SK-N-SH (cell line): ENCODE data around the gene SMAD5. TPM values are rescaled to one million over a fixed set of nuclear protein-coding genes. Genes with fewer than 3 reads are reported as not detected.

Experiments
- CTCF ChIA-PET: fragments of 300-600, 350-600 bp; formaldehyde crosslinking; extraction: SDS; loops from one replicate; lab custom pipeline; 2021; lab: Yijun Ruan, JAX
- POLR2A ChIA-PET: fragments of 350-600 bp; sonication (Branson Sonifier 250); formaldehyde crosslinking; extraction: SDS; loops from one replicate; lab custom pipeline; 2020; ENCODE audit warnings: antibody characterized with exemption, inconsistent platforms; lab: Yijun Ruan, JAX
- DNase-seq: peaks from one replicate; pipeline ENCODE4 v3.0.0; 2012
- H2AFZ ChIP-seq: fragments of 200-600 bp; sonication (generic); 2 replicates; pipeline ENCODE4 v1.8.1; 2016; ENCODE audit warnings: antibody characterized with exemption, mild to moderate bottlenecking, low read depth
- H3F3A ChIP-seq: fragments of 200-600 bp; sonication (generic); replicated peaks from 2 replicates; pipeline ENCODE3; 2016; ENCODE audit warnings: antibody characterized with exemption, mild to moderate bottlenecking; ENCODE audit not compliant: insufficient read depth
- H3K27ac ChIP-seq, 2 experiments: fragments of 200-500 bp in 1 of 2; fragments of 200-600 bp in 1 of 2; sonication (Bioruptor generic) in 1 of 2; sonication (generic), shearing (Covaris generic) in 1 of 2; 2 replicates each; pipeline versions ENCODE4 v1.5.1 to v1.6.1; 2014 to 2016; ENCODE audit warnings: low read depth in 2 of 2, inconsistent platforms in 1 of 2, low read length in 1 of 2, mild to moderate bottlenecking in 1 of 2, mixed read lengths in 1 of 2
- H3K27me3 ChIP-seq: fragments of 200-600 bp; sonication (generic), shearing (Covaris generic); 2 replicates; pipeline ENCODE4 v1.6.1; 2016; ENCODE audit warnings: mixed run types; ENCODE audit not compliant: insufficient read depth
- H3K36me3 ChIP-seq, 2 experiments: fragments of 200-500 bp in 1 of 2; fragments of 200-600 bp in 1 of 2; sonication (Bioruptor generic) in 1 of 2; sonication (generic) in 1 of 2; replicated peaks in 1 of 2; 2 replicates each; pipeline versions ENCODE3 to v1.5.1; 2014 to 2016; ENCODE audit warnings: low read length in 1 of 2, mild to moderate bottlenecking in 1 of 2; ENCODE audit not compliant: insufficient read depth in 2 of 2, control insufficient read depth in 1 of 2
- H3K4me1 ChIP-seq, 2 experiments: fragments of 200-500 bp in 1 of 2; fragments of 200-600 bp in 1 of 2; sonication (Bioruptor generic) in 1 of 2; sonication (generic), shearing (Covaris generic) in 1 of 2; 2 replicates each; pipeline versions ENCODE4 v1.5.1 to v1.6.1; 2014 to 2016; ENCODE audit warnings: low read depth in 1 of 2, low read length in 1 of 2, mixed run types in 1 of 2; ENCODE audit not compliant: insufficient read depth in 2 of 2, control insufficient read depth in 1 of 2
- H3K4me2 ChIP-seq: fragments of 200-600 bp; sonication (generic), shearing (Covaris generic); 2 replicates; pipeline ENCODE4 v1.6.1; 2017; ENCODE audit warnings: mixed run types
- H3K4me3 ChIP-seq, 2 experiments: fragments of 200-500 bp in 1 of 2; fragments of 200-600 bp in 1 of 2; sonication (Bioruptor generic) in 1 of 2; sonication (generic), shearing (Covaris generic) in 1 of 2; 2 replicates each; pipeline versions ENCODE4 v1.5.1 to v1.8.1; 2014 to 2016; ENCODE audit warnings: low read depth in 2 of 2, inconsistent platforms in 1 of 2, low read length in 1 of 2, mild to moderate bottlenecking in 1 of 2, mixed read lengths in 1 of 2, moderate library complexity in 1 of 2
- H3K79me2 ChIP-seq: fragments of 200-600 bp; sonication (generic); 2 replicates; pipeline ENCODE4 v1.8.1; 2017; ENCODE audit warnings: mild to moderate bottlenecking; ENCODE audit not compliant: insufficient read depth
- H3K9ac ChIP-seq: fragments of 200-600 bp; sonication (generic); 2 replicates; pipeline ENCODE4 v1.6.1; 2017; ENCODE audit warnings: mixed run types
- H3K9me2 ChIP-seq: fragments of 200-600 bp; sonication (generic); 2 replicates; pipeline ENCODE4 v1.6.1; 2017; ENCODE audit warnings: mixed run types
- H3K9me3 ChIP-seq: fragments of 200-600 bp; sonication (generic); 2 replicates; pipeline ENCODE4 v1.6.1; 2017; ENCODE audit warnings: mixed run types, mild to moderate bottlenecking, moderate library complexity
- H4K20me1 ChIP-seq: fragments of 200-600 bp; sonication (generic); 2 replicates; pipeline ENCODE4 v1.6.1; 2017; ENCODE audit warnings: mild to moderate bottlenecking, mixed run types; ENCODE audit not compliant: insufficient read depth
- CHD2 ChIP-seq: fragments of 150-350 bp; IDR thresholded peaks from 2 replicates; pipeline ENCODE4 v1.6.1; 2018; ENCODE audit warnings: low read length; ENCODE audit not compliant: partially characterized antibody
- ELF1 ChIP-seq: IDR thresholded peaks from 2 replicates; pipeline ENCODE4 v1.4.0; 2012
- EZH2phosphoT487 ChIP-seq: fragments of 200-600 bp; sonication (generic); IDR thresholded peaks from 2 replicates; pipeline ENCODE4 v1.6.1; 2017; ENCODE audit warnings: low read depth, mixed run types, mild to moderate bottlenecking, antibody characterized with exemption, moderate library complexity, borderline replicate concordance
- FOSL2 ChIP-seq: IDR thresholded peaks from 2 replicates; pipeline ENCODE4 v1.4.0; 2012; ENCODE audit warnings: low read depth, mild to moderate bottlenecking, moderate library complexity, borderline replicate concordance
- FOXJ3 ChIP-seq: sonication (generic); formaldehyde crosslinking; IDR thresholded peaks from 2 replicates; pipeline ENCODE4 v1.5.1; 2020; ENCODE audit warnings: mild to moderate bottlenecking, missing genetic modification reagents
- FOXM1 ChIP-seq: IDR thresholded peaks from 2 replicates; pipeline ENCODE4 v1.4.0; 2012; ENCODE audit warnings: low read depth, mild to moderate bottlenecking
- GATA2 ChIP-seq: sonication (generic); formaldehyde crosslinking; IDR thresholded peaks from 2 replicates; pipeline ENCODE4 v1.5.0; 2020; ENCODE audit warnings: mild to moderate bottlenecking, missing genetic modification reagents
- MEF2A ChIP-seq: IDR thresholded peaks from 2 replicates; pipeline ENCODE4 v1.4.0; 2012; ENCODE audit warnings: low read depth, borderline replicate concordance
- NFIC ChIP-seq: IDR thresholded peaks from 2 replicates; pipeline ENCODE4 v1.4.0; 2012; ENCODE audit warnings: borderline replicate concordance
- NRF1 ChIP-seq: IDR thresholded peaks from 2 replicates; pipeline ENCODE4 v1.6.1; 2012; ENCODE audit warnings: low read depth, mild to moderate bottlenecking, low read length
- RAD21 ChIP-seq: IDR thresholded peaks from 2 replicates; pipeline ENCODE4 v1.6.1; 2012; ENCODE audit warnings: mild to moderate bottlenecking, low read length
- RCOR1 ChIP-seq: fragments of 150-350 bp; IDR thresholded peaks from 2 replicates; pipeline ENCODE4 v1.6.1; 2017; ENCODE audit warnings: antibody characterized with exemption, low read length
- RFX5 ChIP-seq: IDR thresholded peaks from 2 replicates; pipeline ENCODE4 v1.6.1; 2012; ENCODE audit warnings: mild to moderate bottlenecking, improper control_type of control experiment, low read length
- SMC3 ChIP-seq: IDR thresholded peaks from 2 replicates; pipeline ENCODE4 v1.6.1; 2012; ENCODE audit warnings: low read depth, low read length, improper control_type of control experiment
- TAF1 ChIP-seq: IDR thresholded peaks from 2 replicates; pipeline ENCODE4 v1.6.1; 2012; ENCODE audit warnings: low read depth, mild to moderate bottlenecking, low read length, moderate library complexity, borderline replicate concordance
- TCF12 ChIP-seq: IDR thresholded peaks from 2 replicates; pipeline ENCODE4 v1.4.0; 2012
- TEAD4 ChIP-seq: IDR thresholded peaks from 2 replicates; pipeline ENCODE4 v1.4.0; 2012; ENCODE audit warnings: mild to moderate bottlenecking, borderline replicate concordance; ENCODE audit not compliant: insufficient read depth
- YY1 ChIP-seq: IDR thresholded peaks from 2 replicates; pipeline ENCODE4 v1.4.0; 2012; ENCODE audit warnings: low read depth, mild to moderate bottlenecking
- WGBS: methylation state at CpG from one replicate; pipeline ENCODE4 v1.1.6; 2017; ENCODE audit warnings: low lambda C conversion rate; 5-methylcytosine and 5-hydroxymethylcytosine counted together
- polyA plus RNA-seq, 3 experiments: library from polyadenylated mRNA; depleted of rRNA; stranded (reverse); fragments of >200 nt; gene quantifications; 2 replicates each; pipeline ENCODE4 v1.2.3, GENCODE V29; 2012
- TF ChIP-seq, protein P1 (sequence below): fragments of 150-350 bp; IDR thresholded peaks from 2 replicates; pipeline ENCODE4 v1.6.1; 2016; ENCODE audit warnings: mild to moderate bottlenecking, low read depth, low read length
- TF ChIP-seq, protein P2 (sequence below): IDR thresholded peaks from 2 replicates; pipeline ENCODE4 v1.4.0; 2012; ENCODE audit warnings: low read depth
- TF ChIP-seq, protein P3 (sequence below): fragments of 150-350 bp; IDR thresholded peaks from 2 replicates; pipeline ENCODE4 v1.6.1; 2017; ENCODE audit warnings: antibody characterized with exemption, low read length, low read depth, borderline replicate concordance
- TF ChIP-seq, protein P4 (sequence below): IDR thresholded peaks from 2 replicates; pipeline ENCODE4; 2012
- TF ChIP-seq, protein P5 (sequence below): IDR thresholded peaks from 2 replicates; pipeline ENCODE4 v1.4.0; 2012; ENCODE audit warnings: low read depth, borderline replicate concordance

SMAD5 gene
- polyA plus RNA-seq, 1 of the 3 experiments (the other 2 are of a cell fraction): 26.9 TPM

DNA sequence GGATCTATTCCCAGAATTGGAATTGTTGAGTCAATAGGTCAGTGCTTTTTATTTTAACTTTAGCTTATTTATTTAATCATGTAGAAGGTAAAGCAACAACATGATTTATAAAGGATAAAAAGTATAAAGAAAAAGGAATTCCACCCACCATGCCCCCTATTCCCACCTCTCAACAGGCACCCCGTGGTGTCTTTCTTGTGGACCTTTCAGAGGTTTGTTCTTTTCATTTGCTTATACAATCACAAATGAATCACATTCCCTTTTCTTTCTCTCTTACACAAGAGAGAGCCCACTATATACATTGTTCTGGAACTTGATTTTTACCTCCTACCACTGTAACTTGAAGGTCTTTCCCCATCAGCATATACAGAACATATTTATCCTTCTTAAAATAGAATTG is 97.5 kb downstream of the SMAD5 start:
- WGBS: 17% methylated on average over 1 of the region's 1 CpG
- CTCF ChIA-PET: interaction anchor here (1.0 kb wide), 2 partner anchors 18 to 19 kb away, joined by 3 to 4 read pairs; no protein-coding TSS in a partner anchor

DNA sequence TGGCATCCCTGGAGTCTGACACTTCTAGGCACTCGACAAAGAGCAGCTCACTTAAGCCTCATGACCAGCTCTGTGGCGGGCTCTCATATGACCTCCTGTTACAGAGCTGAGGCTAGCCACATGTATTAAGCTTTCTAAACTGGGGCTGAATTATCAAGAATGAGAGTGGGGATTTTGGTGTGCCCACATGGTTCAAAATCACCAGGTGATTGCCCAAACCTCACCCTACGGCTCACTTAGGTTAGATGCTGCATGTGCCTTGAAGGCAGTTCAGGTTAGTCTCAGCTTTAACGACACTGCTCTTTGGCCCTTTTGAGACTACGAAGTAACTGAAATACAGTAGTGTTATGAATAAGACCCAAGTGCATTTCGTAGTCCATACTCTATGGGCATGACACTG is 99.7 kb downstream of the SMAD5 start:
- Histone ChIP-seq H2AFZ (no peak overlapping the region), H3K36me3 (no peaks in the 10 kb centered on the region), H3K27me3 (peaks cover 8% of the 10 kb centered on the region; the same call in 1 of the 2 replicates), H3K4me1 (peaks cover 0 to 13% of the 10 kb centered on the region in 2 experiments; a peak in 2 of 4 replicates), H4K20me1 (no peaks in the 10 kb centered on the region), H3K4me3 (no peak overlapping the region), H3K27ac (no peak overlapping the region), H3K9ac (no peak overlapping the region), H3K79me2 (no peaks in the 10 kb centered on the region), H3F3A (no peaks in the 10 kb centered on the region), H3K9me3 (no peaks in the 10 kb centered on the region), H3K9me2 (no peaks in the 10 kb centered on the region), H3K4me2 (no peak overlapping the region)
- no peak for DNase-seq
- 56% methylated on average over 6 of the region's 6 CpGs for WGBS
- ChIA-PET POLR2A (no interaction called here), CTCF (interaction anchor here (0.7 to 2.7 kb wide), 7 partner anchors 8 to 344 kb away, joined by 3 to 12 read pairs (median 3); no protein-coding TSS in a partner anchor)
- TF ChIP-seq, protein P1, sequence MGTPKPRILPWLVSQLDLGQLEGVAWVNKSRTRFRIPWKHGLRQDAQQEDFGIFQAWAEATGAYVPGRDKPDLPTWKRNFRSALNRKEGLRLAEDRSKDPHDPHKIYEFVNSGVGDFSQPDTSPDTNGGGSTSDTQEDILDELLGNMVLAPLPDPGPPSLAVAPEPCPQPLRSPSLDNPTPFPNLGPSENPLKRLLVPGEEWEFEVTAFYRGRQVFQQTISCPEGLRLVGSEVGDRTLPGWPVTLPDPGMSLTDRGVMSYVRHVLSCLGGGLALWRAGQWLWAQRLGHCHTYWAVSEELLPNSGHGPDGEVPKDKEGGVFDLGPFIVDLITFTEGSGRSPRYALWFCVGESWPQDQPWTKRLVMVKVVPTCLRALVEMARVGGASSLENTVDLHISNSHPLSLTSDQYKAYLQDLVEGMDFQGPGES: no peak
- TF ChIP-seq FOXJ3 (CRISPR knock-in tag) (no peak), MEF2A (no peak), FOXM1 (no peak), NFIC (no peak)
- TF ChIP-seq, protein P2, sequence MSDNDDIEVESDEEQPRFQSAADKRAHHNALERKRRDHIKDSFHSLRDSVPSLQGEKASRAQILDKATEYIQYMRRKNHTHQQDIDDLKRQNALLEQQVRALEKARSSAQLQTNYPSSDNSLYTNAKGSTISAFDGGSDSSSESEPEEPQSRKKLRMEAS: no peak

More for the DNA sequence above, 97.5 kb downstream of the SMAD5 start:
- POLR2A ChIA-PET: no interaction called here
- Histone ChIP-seq H3K4me2 (no peak overlapping the region), H3K27me3 (peaks cover 8% of the 10 kb centered on the region; the same call in 1 of the 2 replicates), H3K9ac (no peak overlapping the region), H3K9me2 (no peaks in the 10 kb centered on the region), H3F3A (no peaks in the 10 kb centered on the region), H3K9me3 (no peaks in the 10 kb centered on the region), H3K4me3 (no peak overlapping the region), H4K20me1 (no peaks in the 10 kb centered on the region), H3K79me2 (no peaks in the 10 kb centered on the region), H3K36me3 (no peaks in the 10 kb centered on the region), H3K4me1 (no peaks in the 10 kb centered on the region), H2AFZ (no peak overlapping the region), H3K27ac (no peak overlapping the region)
- TF ChIP-seq TCF12: no peak
- TF ChIP-seq TAF1: no peak
- TF ChIP-seq, protein P3, sequence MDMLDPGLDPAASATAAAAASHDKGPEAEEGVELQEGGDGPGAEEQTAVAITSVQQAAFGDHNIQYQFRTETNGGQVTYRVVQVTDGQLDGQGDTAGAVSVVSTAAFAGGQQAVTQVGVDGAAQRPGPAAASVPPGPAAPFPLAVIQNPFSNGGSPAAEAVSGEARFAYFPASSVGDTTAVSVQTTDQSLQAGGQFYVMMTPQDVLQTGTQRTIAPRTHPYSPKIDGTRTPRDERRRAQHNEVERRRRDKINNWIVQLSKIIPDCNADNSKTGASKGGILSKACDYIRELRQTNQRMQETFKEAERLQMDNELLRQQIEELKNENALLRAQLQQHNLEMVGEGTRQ: no peak
- TF ChIP-seq, protein P1: no peak
- TF ChIP-seq YY1: no peak
- no peak for TF ChIP-seq TEAD4
- no peak for TF ChIP-seq FOSL2
- no peak for TF ChIP-seq GATA2 (CRISPR knock-in tag)
- no peak for TF ChIP-seq SMC3
- TF ChIP-seq RFX5: no peak
- no peak for TF ChIP-seq FOXJ3 (CRISPR knock-in tag)
- no peak for TF ChIP-seq EZH2phosphoT487
- TF ChIP-seq CHD2: no peak
- TF ChIP-seq ELF1: no peak
- TF ChIP-seq, protein P4, sequence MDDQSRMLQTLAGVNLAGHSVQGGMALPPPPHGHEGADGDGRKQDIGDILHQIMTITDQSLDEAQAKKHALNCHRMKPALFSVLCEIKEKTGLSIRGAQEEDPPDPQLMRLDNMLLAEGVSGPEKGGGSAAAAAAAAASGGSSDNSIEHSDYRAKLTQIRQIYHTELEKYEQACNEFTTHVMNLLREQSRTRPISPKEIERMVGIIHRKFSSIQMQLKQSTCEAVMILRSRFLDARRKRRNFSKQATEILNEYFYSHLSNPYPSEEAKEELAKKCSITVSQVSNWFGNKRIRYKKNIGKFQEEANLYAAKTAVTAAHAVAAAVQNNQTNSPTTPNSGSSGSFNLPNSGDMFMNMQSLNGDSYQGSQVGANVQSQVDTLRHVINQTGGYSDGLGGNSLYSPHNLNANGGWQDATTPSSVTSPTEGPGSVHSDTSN: no peak
- TF ChIP-seq RAD21: no peak
- TF ChIP-seq RCOR1: no peak
- TF ChIP-seq MEF2A: no peak
- TF ChIP-seq, protein P5, sequence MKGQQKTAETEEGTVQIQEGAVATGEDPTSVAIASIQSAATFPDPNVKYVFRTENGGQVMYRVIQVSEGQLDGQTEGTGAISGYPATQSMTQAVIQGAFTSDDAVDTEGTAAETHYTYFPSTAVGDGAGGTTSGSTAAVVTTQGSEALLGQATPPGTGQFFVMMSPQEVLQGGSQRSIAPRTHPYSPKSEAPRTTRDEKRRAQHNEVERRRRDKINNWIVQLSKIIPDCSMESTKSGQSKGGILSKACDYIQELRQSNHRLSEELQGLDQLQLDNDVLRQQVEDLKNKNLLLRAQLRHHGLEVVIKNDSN: no peak
- TF ChIP-seq NRF1: no peak
- DNase-seq: no peak
